ENCODE measurements around the gene ARSB. TPM values are rescaled to one million over a fixed set of nuclear protein-coding genes. Genes with fewer than 3 reads are reported as not detected.

ARSB gene
- total and polyA plus RNA-seq, 2 donors from 2014 or later, result 8.3 to 16.4 TPM

- intact Hi-C loops (cut with DNase I), result no loop called here
- Histone ChIP-seq H3K9ac (ENCODE audit: low read length in 3 of 3) (no peak overlapping the region), H3K9me3 (ENCODE audit: control insufficient read depth in 2 of 3, insufficient read depth in 1 of 3, low read length in 3 of 3) (no peaks in the 10 kb centered on the region), H3K4me3 (ENCODE audit: low read length in 3 of 3) (no peak overlapping the region), H3K36me3 (ENCODE audit: control insufficient read depth in 2 of 3, insufficient read depth in 3 of 3, low read length in 3 of 3) (peaks cover 0 to 9% (median 0%) of the 10 kb centered on the region in 3 donors), H3K4me1 (ENCODE audit: control insufficient read depth in 2 of 3, insufficient read depth in 2 of 3, low read depth in 1 of 3, low read length in 3 of 3) (no peaks in the 10 kb centered on the region), H3K27ac (ENCODE audit: low read depth in 2 of 2, low read length in 2 of 2) (no peak overlapping the region), H3K27me3 (ENCODE audit: control insufficient read depth, insufficient read depth, low read length) (no peaks in the 10 kb centered on the region)
- FAIRE-seq (no peak), DNase-seq (no peak)
- TF ChIP-seq CTCF (IDR thresholded peaks at IDR 0.05; ENCODE audit: borderline replicate concordance, extremely low read depth, insufficient read depth), result no peak
Measured at GRCh38 chr5:78782728-78783127, 202.4 kb downstream of the ARSB start.

- peaks cover 0 to 9% (median 0%) of the 10 kb centered on the region in 3 donors for H3K36me3 ChIP-seq (ENCODE audit: control insufficient read depth in 2 of 3, insufficient read depth in 3 of 3, low read length in 3 of 3)
- H3K9me3 ChIP-seq (ENCODE audit: control insufficient read depth in 2 of 3, insufficient read depth in 1 of 3, low read length in 3 of 3), result no peaks in the 10 kb centered on the region
Measured at GRCh38 chr5:78781611-78782286, 203.4 kb downstream of the ARSB start.

DNA sequence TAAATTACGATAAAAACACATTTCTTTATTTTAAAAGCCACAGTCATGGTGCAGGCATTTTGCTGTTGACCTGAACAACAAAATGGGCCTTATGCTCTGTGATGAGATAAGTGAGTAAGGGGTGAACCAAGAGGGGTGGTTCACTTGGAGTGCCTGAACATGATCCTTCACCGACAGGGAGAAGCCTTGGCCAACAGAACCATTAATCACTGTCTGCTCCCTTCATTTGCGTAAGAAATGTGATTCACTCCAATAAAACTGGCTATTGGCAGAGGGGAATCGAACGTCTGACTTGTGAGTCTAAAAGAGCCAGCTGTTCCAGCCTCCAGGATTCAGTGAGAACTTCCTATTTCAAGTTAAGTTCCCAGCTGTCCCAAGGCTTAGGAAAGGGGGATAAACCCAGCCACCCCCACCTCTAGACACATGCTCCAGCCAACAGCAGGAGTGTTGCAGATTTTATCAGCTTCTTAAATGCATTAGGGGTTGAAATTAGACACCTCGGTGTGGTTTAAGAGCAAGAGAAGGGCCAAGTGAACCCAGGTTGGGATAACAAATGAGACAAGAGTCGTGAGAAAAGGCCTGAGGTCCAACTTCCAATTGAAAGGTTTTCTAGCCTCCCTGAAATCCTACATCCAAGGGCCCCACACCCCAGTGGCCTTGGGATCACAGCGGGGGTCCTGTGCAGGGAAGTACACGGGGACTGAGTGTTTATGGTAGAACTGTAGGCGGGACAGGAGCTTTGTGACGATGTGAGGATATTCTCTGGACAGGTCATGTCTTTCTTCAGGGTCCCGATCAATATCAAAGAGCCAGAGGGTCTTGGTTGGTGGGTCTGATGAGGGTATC, 205.1 kb downstream of the ARSB start:
- Histone ChIP-seq H3K9ac (ENCODE audit: low read length in 3 of 3) (no peak overlapping the region), H3K27ac (ENCODE audit: low read depth in 2 of 2, low read length in 2 of 2) (no peak overlapping the region), H3K36me3 (ENCODE audit: control insufficient read depth in 2 of 3, insufficient read depth in 3 of 3, low read length in 3 of 3) (peaks cover 0 to 9% (median 0%) of the 10 kb centered on the region in 3 donors), H3K4me3 (ENCODE audit: low read length in 3 of 3) (no peak overlapping the region), H3K4me1 (ENCODE audit: control insufficient read depth in 2 of 3, insufficient read depth in 2 of 3, low read depth in 1 of 3, low read length in 3 of 3) (no peaks in the 10 kb centered on the region), H3K27me3 (ENCODE audit: control insufficient read depth, insufficient read depth, low read length) (no peaks in the 10 kb centered on the region), H3K9me3 (ENCODE audit: control insufficient read depth in 2 of 3, insufficient read depth in 1 of 3, low read length in 3 of 3) (no peaks in the 10 kb centered on the region)
- TF ChIP-seq CTCF (IDR thresholded peaks at IDR 0.05; ENCODE audit: borderline replicate concordance, extremely low read depth, insufficient read depth), result no peak
- FAIRE-seq (no peak), DNase-seq (peak in 1 of 5 donors; percentile 28)
- intact Hi-C loops (cut with DNase I), result no loop called here

More at GRCh38 chr5:78781611-78782286, 203.4 kb downstream of the ARSB start:
- Histone ChIP-seq H3K4me3 (ENCODE audit: low read length in 3 of 3) (no peak overlapping the region), H3K27me3 (ENCODE audit: control insufficient read depth, insufficient read depth, low read length) (no peaks in the 10 kb centered on the region), H3K27ac (ENCODE audit: low read depth in 2 of 2, low read length in 2 of 2) (no peak overlapping the region), H3K9ac (ENCODE audit: low read length in 3 of 3) (no peak overlapping the region), H3K4me1 (ENCODE audit: control insufficient read depth in 2 of 3, insufficient read depth in 2 of 3, low read depth in 1 of 3, low read length in 3 of 3) (no peaks in the 10 kb centered on the region)
- intact Hi-C loops (cut with DNase I), result no loop called here
- TF ChIP-seq CTCF (IDR thresholded peaks at IDR 0.05; ENCODE audit: borderline replicate concordance, extremely low read depth, insufficient read depth), result no peak
- DNase-seq (no peak), FAIRE-seq (no peak)

All from kidney (tissue), 14 donors.